SK-N-SH (cell line): Measurements from ENCODE around the gene NEK7. TPM values are rescaled to one million over a fixed set of nuclear protein-coding genes. Genes with fewer than 3 reads are reported as not detected.

ENCODE experiments used
- CTCF ChIA-PET: fragments of 300-600, 350-600 bp; formaldehyde crosslinking; extraction: SDS; loops from one replicate; lab custom pipeline; 2021; lab: Yijun Ruan, JAX
- POLR2A ChIA-PET: fragments of 350-600 bp; sonication (Branson Sonifier 250); formaldehyde crosslinking; extraction: SDS; loops from one replicate; lab custom pipeline; 2020; ENCODE audit warnings: antibody characterized with exemption, inconsistent platforms; lab: Yijun Ruan, JAX
- DNase-seq: peaks from one replicate; pipeline ENCODE4 v3.0.0; 2012
- H2AFZ ChIP-seq: fragments of 200-600 bp; sonication (generic); 2 replicates; pipeline ENCODE4 v1.8.1; 2016; ENCODE audit warnings: antibody characterized with exemption, mild to moderate bottlenecking, low read depth
- H3F3A ChIP-seq: fragments of 200-600 bp; sonication (generic); replicated peaks from 2 replicates; pipeline ENCODE3; 2016; ENCODE audit warnings: antibody characterized with exemption, mild to moderate bottlenecking; ENCODE audit not compliant: insufficient read depth
- H3K27ac ChIP-seq, 2 experiments: fragments of 200-500 bp in 1 of 2; fragments of 200-600 bp in 1 of 2; sonication (Bioruptor generic) in 1 of 2; sonication (generic), shearing (Covaris generic) in 1 of 2; 2 replicates each; pipeline versions ENCODE4 v1.5.1 to v1.6.1; 2014 to 2016; ENCODE audit warnings: low read depth in 2 of 2, inconsistent platforms in 1 of 2, low read length in 1 of 2, mild to moderate bottlenecking in 1 of 2, mixed read lengths in 1 of 2
- H3K27me3 ChIP-seq: fragments of 200-600 bp; sonication (generic), shearing (Covaris generic); 2 replicates; pipeline ENCODE4 v1.6.1; 2016; ENCODE audit warnings: mixed run types; ENCODE audit not compliant: insufficient read depth
- H3K36me3 ChIP-seq, 2 experiments: fragments of 200-500 bp in 1 of 2; fragments of 200-600 bp in 1 of 2; sonication (Bioruptor generic) in 1 of 2; sonication (generic) in 1 of 2; replicated peaks in 1 of 2; 2 replicates each; pipeline versions ENCODE3 to v1.5.1; 2014 to 2016; ENCODE audit warnings: low read length in 1 of 2, mild to moderate bottlenecking in 1 of 2; ENCODE audit not compliant: insufficient read depth in 2 of 2, control insufficient read depth in 1 of 2
- H3K4me1 ChIP-seq, 2 experiments: fragments of 200-500 bp in 1 of 2; fragments of 200-600 bp in 1 of 2; sonication (Bioruptor generic) in 1 of 2; sonication (generic), shearing (Covaris generic) in 1 of 2; 2 replicates each; pipeline versions ENCODE4 v1.5.1 to v1.6.1; 2014 to 2016; ENCODE audit warnings: low read depth in 1 of 2, low read length in 1 of 2, mixed run types in 1 of 2; ENCODE audit not compliant: insufficient read depth in 2 of 2, control insufficient read depth in 1 of 2
- H3K4me2 ChIP-seq: fragments of 200-600 bp; sonication (generic), shearing (Covaris generic); 2 replicates; pipeline ENCODE4 v1.6.1; 2017; ENCODE audit warnings: mixed run types
- H3K4me3 ChIP-seq, 2 experiments: fragments of 200-500 bp in 1 of 2; fragments of 200-600 bp in 1 of 2; sonication (Bioruptor generic) in 1 of 2; sonication (generic), shearing (Covaris generic) in 1 of 2; 2 replicates each; pipeline versions ENCODE4 v1.5.1 to v1.8.1; 2014 to 2016; ENCODE audit warnings: low read depth in 2 of 2, inconsistent platforms in 1 of 2, low read length in 1 of 2, mild to moderate bottlenecking in 1 of 2, mixed read lengths in 1 of 2, moderate library complexity in 1 of 2
- H3K79me2 ChIP-seq: fragments of 200-600 bp; sonication (generic); 2 replicates; pipeline ENCODE4 v1.8.1; 2017; ENCODE audit warnings: mild to moderate bottlenecking; ENCODE audit not compliant: insufficient read depth
- H3K9ac ChIP-seq: fragments of 200-600 bp; sonication (generic); 2 replicates; pipeline ENCODE4 v1.6.1; 2017; ENCODE audit warnings: mixed run types
- H3K9me2 ChIP-seq: fragments of 200-600 bp; sonication (generic); 2 replicates; pipeline ENCODE4 v1.6.1; 2017; ENCODE audit warnings: mixed run types
- H3K9me3 ChIP-seq: fragments of 200-600 bp; sonication (generic); 2 replicates; pipeline ENCODE4 v1.6.1; 2017; ENCODE audit warnings: mixed run types, mild to moderate bottlenecking, moderate library complexity
- H4K20me1 ChIP-seq: fragments of 200-600 bp; sonication (generic); 2 replicates; pipeline ENCODE4 v1.6.1; 2017; ENCODE audit warnings: mild to moderate bottlenecking, mixed run types; ENCODE audit not compliant: insufficient read depth
- CHD2 ChIP-seq: fragments of 150-350 bp; IDR thresholded peaks from 2 replicates; pipeline ENCODE4 v1.6.1; 2018; ENCODE audit warnings: low read length; ENCODE audit not compliant: partially characterized antibody
- ELF1 ChIP-seq: IDR thresholded peaks from 2 replicates; pipeline ENCODE4 v1.4.0; 2012
- EZH2phosphoT487 ChIP-seq: fragments of 200-600 bp; sonication (generic); IDR thresholded peaks from 2 replicates; pipeline ENCODE4 v1.6.1; 2017; ENCODE audit warnings: low read depth, mixed run types, mild to moderate bottlenecking, antibody characterized with exemption, moderate library complexity, borderline replicate concordance
- FOXJ3 ChIP-seq: sonication (generic); formaldehyde crosslinking; IDR thresholded peaks from 2 replicates; pipeline ENCODE4 v1.5.1; 2020; ENCODE audit warnings: mild to moderate bottlenecking, missing genetic modification reagents
- FOXM1 ChIP-seq: IDR thresholded peaks from 2 replicates; pipeline ENCODE4 v1.4.0; 2012; ENCODE audit warnings: low read depth, mild to moderate bottlenecking
- GATA2 ChIP-seq: sonication (generic); formaldehyde crosslinking; IDR thresholded peaks from 2 replicates; pipeline ENCODE4 v1.5.0; 2020; ENCODE audit warnings: mild to moderate bottlenecking, missing genetic modification reagents
- JUND ChIP-seq: IDR thresholded peaks from 2 replicates; pipeline ENCODE4 v1.4.0; 2012
- NFIC ChIP-seq: IDR thresholded peaks from 2 replicates; pipeline ENCODE4 v1.4.0; 2012; ENCODE audit warnings: borderline replicate concordance
- RAD21 ChIP-seq: IDR thresholded peaks from 2 replicates; pipeline ENCODE4 v1.6.1; 2012; ENCODE audit warnings: mild to moderate bottlenecking, low read length
- RXRA ChIP-seq: IDR thresholded peaks from 2 replicates; pipeline ENCODE4 v1.4.0; 2012; ENCODE audit warnings: low read depth, mild to moderate bottlenecking, borderline replicate concordance
- SMC3 ChIP-seq: IDR thresholded peaks from 2 replicates; pipeline ENCODE4 v1.6.1; 2012; ENCODE audit warnings: low read depth, low read length, improper control_type of control experiment
- TAF1 ChIP-seq: IDR thresholded peaks from 2 replicates; pipeline ENCODE4 v1.6.1; 2012; ENCODE audit warnings: low read depth, mild to moderate bottlenecking, low read length, moderate library complexity, borderline replicate concordance
- TCF12 ChIP-seq: IDR thresholded peaks from 2 replicates; pipeline ENCODE4 v1.4.0; 2012
- USF1 ChIP-seq: IDR thresholded peaks from 2 replicates; pipeline ENCODE4 v1.4.0; 2012; ENCODE audit warnings: low read depth, borderline replicate concordance
- ZBTB33 ChIP-seq: IDR thresholded peaks from 2 replicates; pipeline ENCODE4 v1.4.0; 2012; ENCODE audit warnings: low read depth, borderline replicate concordance
- WGBS: methylation state at CpG from one replicate; pipeline ENCODE4 v1.1.6; 2017; ENCODE audit warnings: low lambda C conversion rate; 5-methylcytosine and 5-hydroxymethylcytosine counted together
- polyA plus RNA-seq, 3 experiments: library from polyadenylated mRNA; depleted of rRNA; stranded (reverse); fragments of >200 nt; gene quantifications; 2 replicates each; pipeline ENCODE4 v1.2.3, GENCODE V29; 2012
- TF ChIP-seq, protein P1 (sequence below): fragments of 200-600 bp; sonication (generic); IDR thresholded peaks from 2 replicates; pipeline ENCODE4 v1.6.1; 2017; ENCODE audit warnings: antibody characterized with exemption, mild to moderate bottlenecking, moderate library complexity
- TF ChIP-seq, protein P2 (sequence below): IDR thresholded peaks from 2 replicates; pipeline ENCODE4 v1.4.0; 2012; ENCODE audit warnings: low read depth
- TF ChIP-seq, protein P3 (sequence below): IDR thresholded peaks from 2 replicates; pipeline ENCODE4; 2012

The NEK7 gene
- polyA plus RNA-seq, 1 of the 3 experiments (the other 2 are of a cell fraction): 85.8 TPM

- no peak for DNase-seq
- Histone ChIP-seq H3K4me2 (no peak overlapping the region), H3K79me2 (no peaks in the 10 kb centered on the region), H3K27me3 (no peaks in the 10 kb centered on the region), H3K4me1 (no peaks in the 10 kb centered on the region), H3K9ac (no peak overlapping the region), H3F3A (no peaks in the 10 kb centered on the region), H2AFZ (no peak overlapping the region), H3K9me3 (no peaks in the 10 kb centered on the region), H3K36me3 (no peaks in the 10 kb centered on the region), H3K4me3 (no peak overlapping the region), H3K9me2 (no peaks in the 10 kb centered on the region), H3K27ac (no peak overlapping the region), H4K20me1 (no peaks in the 10 kb centered on the region)
- TF ChIP-seq FOXJ3 (CRISPR knock-in tag): no peak
- 54% methylated on average over 2 of the region's 2 CpGs for WGBS
- ChIA-PET POLR2A (no interaction called here), CTCF (interaction anchor here (1.1 kb wide), 1 partner anchor 615 kb away, joined by 4 read pairs; no protein-coding TSS in a partner anchor)
Measured at GRCh38 chr1:198134252-198134651, 22.5 kb upstream of the NEK7 start.

DNA sequence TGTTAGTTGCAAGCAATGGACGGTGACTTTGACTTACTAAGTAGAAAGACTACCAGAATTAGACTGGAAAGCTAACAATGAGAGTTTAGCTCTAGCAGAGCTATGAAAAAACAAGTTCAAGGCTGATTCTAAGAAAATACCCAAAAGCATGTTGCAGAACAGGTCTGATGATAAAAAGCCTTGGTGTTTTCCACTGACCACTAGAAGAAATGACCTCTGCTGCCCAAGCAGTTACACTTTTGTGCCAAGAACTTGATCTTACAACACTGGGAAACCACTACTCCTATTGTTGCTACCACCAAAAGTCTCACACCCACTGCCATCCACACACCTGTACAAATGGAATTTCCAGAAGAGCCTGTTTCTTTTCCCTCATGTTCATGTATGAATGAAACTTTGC, 21.4 kb upstream of the NEK7 start:
- Histone ChIP-seq H4K20me1 (no peaks in the 10 kb centered on the region), H3K9ac (no peak overlapping the region), H3K4me1 (no peaks in the 10 kb centered on the region), H3F3A (no peaks in the 10 kb centered on the region), H3K27me3 (no peaks in the 10 kb centered on the region), H3K4me3 (no peak overlapping the region), H3K36me3 (no peaks in the 10 kb centered on the region)
- no peak for DNase-seq
- CTCF ChIA-PET: no interaction called here
- TF ChIP-seq ELF1 (no peak), USF1 (no peak), TCF12 (no peak), EZH2phosphoT487 (no peak), GATA2 (CRISPR knock-in tag) (no peak), ZBTB33 (no peak), RXRA (no peak), TAF1 (no peak), RAD21 (no peak), SMC3 (no peak), JUND (no peak), CHD2 (no peak), NFIC (no peak), FOXM1 (no peak)
- TF ChIP-seq, protein P1, sequence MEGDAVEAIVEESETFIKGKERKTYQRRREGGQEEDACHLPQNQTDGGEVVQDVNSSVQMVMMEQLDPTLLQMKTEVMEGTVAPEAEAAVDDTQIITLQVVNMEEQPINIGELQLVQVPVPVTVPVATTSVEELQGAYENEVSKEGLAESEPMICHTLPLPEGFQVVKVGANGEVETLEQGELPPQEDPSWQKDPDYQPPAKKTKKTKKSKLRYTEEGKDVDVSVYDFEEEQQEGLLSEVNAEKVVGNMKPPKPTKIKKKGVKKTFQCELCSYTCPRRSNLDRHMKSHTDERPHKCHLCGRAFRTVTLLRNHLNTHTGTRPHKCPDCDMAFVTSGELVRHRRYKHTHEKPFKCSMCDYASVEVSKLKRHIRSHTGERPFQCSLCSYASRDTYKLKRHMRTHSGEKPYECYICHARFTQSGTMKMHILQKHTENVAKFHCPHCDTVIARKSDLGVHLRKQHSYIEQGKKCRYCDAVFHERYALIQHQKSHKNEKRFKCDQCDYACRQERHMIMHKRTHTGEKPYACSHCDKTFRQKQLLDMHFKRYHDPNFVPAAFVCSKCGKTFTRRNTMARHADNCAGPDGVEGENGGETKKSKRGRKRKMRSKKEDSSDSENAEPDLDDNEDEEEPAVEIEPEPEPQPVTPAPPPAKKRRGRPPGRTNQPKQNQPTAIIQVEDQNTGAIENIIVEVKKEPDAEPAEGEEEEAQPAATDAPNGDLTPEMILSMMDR: no peak
- TF ChIP-seq, protein P2, sequence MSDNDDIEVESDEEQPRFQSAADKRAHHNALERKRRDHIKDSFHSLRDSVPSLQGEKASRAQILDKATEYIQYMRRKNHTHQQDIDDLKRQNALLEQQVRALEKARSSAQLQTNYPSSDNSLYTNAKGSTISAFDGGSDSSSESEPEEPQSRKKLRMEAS: no peak
- TF ChIP-seq, protein P3, sequence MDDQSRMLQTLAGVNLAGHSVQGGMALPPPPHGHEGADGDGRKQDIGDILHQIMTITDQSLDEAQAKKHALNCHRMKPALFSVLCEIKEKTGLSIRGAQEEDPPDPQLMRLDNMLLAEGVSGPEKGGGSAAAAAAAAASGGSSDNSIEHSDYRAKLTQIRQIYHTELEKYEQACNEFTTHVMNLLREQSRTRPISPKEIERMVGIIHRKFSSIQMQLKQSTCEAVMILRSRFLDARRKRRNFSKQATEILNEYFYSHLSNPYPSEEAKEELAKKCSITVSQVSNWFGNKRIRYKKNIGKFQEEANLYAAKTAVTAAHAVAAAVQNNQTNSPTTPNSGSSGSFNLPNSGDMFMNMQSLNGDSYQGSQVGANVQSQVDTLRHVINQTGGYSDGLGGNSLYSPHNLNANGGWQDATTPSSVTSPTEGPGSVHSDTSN: no peak
- TF ChIP-seq, all 33 proteins: peak for 0
- WGBS: 81% methylated on average over 1 of the region's 1 CpG
- H3K9me3 ChIP-seq: no peaks in the 10 kb centered on the region
- H3K27ac ChIP-seq: no peak overlapping the region
- no peaks in the 10 kb centered on the region for H3K79me2 ChIP-seq
- no peak overlapping the region for H2AFZ ChIP-seq
- no peak overlapping the region for H3K4me2 ChIP-seq
- H3K9me2 ChIP-seq: no peaks in the 10 kb centered on the region
- POLR2A ChIA-PET: no interaction called here
